Activated naive CD4-positive, alpha-beta T cell treated with anti-CD3 and anti-CD28 coated beads, Interleukin-2, amount 50 U/mL, for 72 hours (primary cell): ENCODE results near the gene DRGX. TPM values are rescaled to one million over a fixed set of nuclear protein-coding genes. Genes with fewer than 3 reads are reported as not detected.
A peak's percentile ranks its signal among the peaks of the same experiment; 100 is the strongest.

Experiments used
- ATAC-seq, 2 donors: fragments of 150-1000 bp; cut with Tn5 transposase; 2 replicates each; pipeline ENCODE4 v1.10.0; 2021; ENCODE audit warnings: mild to moderate bottlenecking in 2 of 2, moderate library complexity in 2 of 2
- DNase-seq, 2 donors: peaks; one replicate each; pipeline ENCODE4 v3.0.0; 2021 to 2022; ENCODE audit warnings: low spot score in 2 of 2
- H3K27ac Mint-ChIP-seq, 2 donors: one replicate each; pipeline ENCODE4 v1.8.0; 2022; ENCODE audit warnings: mild to moderate bottlenecking in 2 of 2, mixed read lengths in 2 of 2
- H3K36me3 Mint-ChIP-seq, 2 donors: one replicate each; pipeline ENCODE4 v1.8.0; 2022; ENCODE audit warnings: mixed read lengths in 2 of 2
- H3K9me3 Mint-ChIP-seq, 2 donors: one replicate each; pipeline ENCODE4 v1.8.0; 2022; ENCODE audit warnings: mixed read lengths in 2 of 2
- total RNA-seq, 2 donors: library from RNA; stranded (reverse); gene quantifications; one replicate each; pipeline ENCODE4 v1.2.3, GENCODE V29; 2022

The DRGX gene
- total RNA-seq, 2 donors from 2014 or later = not detected

- H3K9me3 Mint-ChIP-seq = peaks cover 4% of the 10 kb centered on the region in 2 donors
- no peak for ATAC-seq
- no peak overlapping the region for H3K27ac Mint-ChIP-seq
- no peak for DNase-seq
- H3K36me3 Mint-ChIP-seq = no peaks in the 10 kb centered on the region
Observed at GRCh38 chr10:49359349-49360270, 36.3 kb downstream of the DRGX start.

- Mint-ChIP-seq H3K36me3 (no peaks in the 10 kb centered on the region), H3K27ac (no peak overlapping the region), H3K9me3 (peaks cover 4% of the 10 kb centered on the region in 2 donors)
- ATAC-seq = no peak
- no peak for DNase-seq
Observed at GRCh38 chr10:49357910-49358309, 38.0 kb downstream of the DRGX start.

GRCh38 chr10:49356944-49357343, 38.9 kb downstream of the DRGX start:
- no peak for DNase-seq
- H3K27ac Mint-ChIP-seq = no peak overlapping the region
- peaks cover 4% of the 10 kb centered on the region in 2 donors for H3K9me3 Mint-ChIP-seq
- no peaks in the 10 kb centered on the region for H3K36me3 Mint-ChIP-seq
- ATAC-seq = peak; percentile 36 to 68

- H3K9me3 Mint-ChIP-seq = peaks cover 4% of the 10 kb centered on the region in 2 donors
- ATAC-seq (no peak), DNase-seq (no peak)
- no peak overlapping the region for H3K27ac Mint-ChIP-seq
- H3K36me3 Mint-ChIP-seq = no peaks in the 10 kb centered on the region
Observed at GRCh38 chr10:49356181-49356580, 39.7 kb downstream of the DRGX start.

GRCh38 chr10:49355221-49355620, 40.7 kb downstream of the DRGX start:
- no peak for ATAC-seq

GRCh38 chr10:49354593-49354992, 41.3 kb downstream of the DRGX start:
- DNase-seq = no peak
- H3K9me3 Mint-ChIP-seq = peaks cover 4% of the 10 kb centered on the region in 2 donors
- H3K36me3 Mint-ChIP-seq = peaks cover 0 to 5% of the 10 kb centered on the region in 2 donors
- no peak overlapping the region for H3K27ac Mint-ChIP-seq
- no peak for ATAC-seq

More at GRCh38 chr10:49355221-49355620, 40.7 kb downstream of the DRGX start:
- Mint-ChIP-seq H3K36me3 (peaks cover 0 to under 1% of the 10 kb centered on the region in 2 donors), H3K9me3 (peaks cover 4% of the 10 kb centered on the region in 2 donors), H3K27ac (no peak overlapping the region)
- no peak for DNase-seq

GRCh38 chr10:49353895-49354566, 41.9 kb downstream of the DRGX start:
- H3K27ac Mint-ChIP-seq = no peak overlapping the region
- H3K36me3 Mint-ChIP-seq = peaks cover 0 to 5% of the 10 kb centered on the region in 2 donors
- no peak for DNase-seq
- ATAC-seq = no peak
- H3K9me3 Mint-ChIP-seq = peaks cover 4 to 9% of the 10 kb centered on the region in 2 donors

GRCh38 chr10:49353026-49353894, 42.6 kb downstream of the DRGX start:
- no peak overlapping the region for H3K27ac Mint-ChIP-seq
- peaks cover 6 to 11% of the 10 kb centered on the region in 2 donors for H3K9me3 Mint-ChIP-seq
- ATAC-seq = no peak
- no peak for DNase-seq
- H3K36me3 Mint-ChIP-seq = peaks cover 0 to 5% of the 10 kb centered on the region in 2 donors

- Mint-ChIP-seq H3K27ac (no peak overlapping the region), H3K36me3 (peaks cover 0 to 5% of the 10 kb centered on the region in 2 donors), H3K9me3 (peaks cover 6 to 11% of the 10 kb centered on the region in 2 donors)
- DNase-seq (no peak), ATAC-seq (no peak)
Observed at GRCh38 chr10:49352323-49352722, 43.6 kb downstream of the DRGX start.

GRCh38 chr10:49351669-49352068, 44.2 kb downstream of the DRGX start:
- Mint-ChIP-seq H3K27ac (no peak overlapping the region), H3K36me3 (peaks cover 0 to 5% of the 10 kb centered on the region in 2 donors), H3K9me3 (peaks cover 3 to 8% of the 10 kb centered on the region in 2 donors)
- no peak for ATAC-seq
- DNase-seq = no peak

- H3K9me3 Mint-ChIP-seq = peaks cover 3 to 7% of the 10 kb centered on the region in 2 donors
- no peak overlapping the region for H3K27ac Mint-ChIP-seq
- H3K36me3 Mint-ChIP-seq = peaks cover 0 to 5% of the 10 kb centered on the region in 2 donors
- DNase-seq = no peak
- ATAC-seq = no peak
Observed at GRCh38 chr10:49350846-49351532, 44.9 kb downstream of the DRGX start.

GRCh38 chr10:49350138-49350537, 45.8 kb downstream of the DRGX start:
- no peak overlapping the region for H3K27ac Mint-ChIP-seq
- no peak for DNase-seq
- H3K9me3 Mint-ChIP-seq = peaks cover 3 to 7% of the 10 kb centered on the region in 2 donors
- H3K36me3 Mint-ChIP-seq = peaks cover 0 to 5% of the 10 kb centered on the region in 2 donors
- ATAC-seq = no peak

- no peak for ATAC-seq
- peaks cover 3 to 7% of the 10 kb centered on the region in 2 donors for H3K9me3 Mint-ChIP-seq
- peaks cover 0 to 5% of the 10 kb centered on the region in 2 donors for H3K36me3 Mint-ChIP-seq
- H3K27ac Mint-ChIP-seq = no peak overlapping the region
- no peak for DNase-seq
Observed at GRCh38 chr10:49349390-49349789, 46.5 kb downstream of the DRGX start.

GRCh38 chr10:49348593-49348992, 47.3 kb downstream of the DRGX start:
- H3K9me3 Mint-ChIP-seq = peaks cover 3 to 7% of the 10 kb centered on the region in 2 donors
- H3K36me3 Mint-ChIP-seq = peaks cover 0 to 5% of the 10 kb centered on the region in 2 donors
- H3K27ac Mint-ChIP-seq = peak overlapping the region in 1 of 2 donors; percentile 13
- ATAC-seq (no peak), DNase-seq (no peak)

GRCh38 chr10:49347827-49348226, 48.1 kb downstream of the DRGX start:
- DNase-seq (no peak), ATAC-seq (no peak)
- H3K9me3 Mint-ChIP-seq = peaks cover 3 to 7% of the 10 kb centered on the region in 2 donors
- H3K27ac Mint-ChIP-seq = no peak overlapping the region
- H3K36me3 Mint-ChIP-seq = peaks cover 0 to 5% of the 10 kb centered on the region in 2 donors

- Mint-ChIP-seq H3K36me3 (peaks cover 0 to 5% of the 10 kb centered on the region in 2 donors), H3K27ac (no peak overlapping the region), H3K9me3 (peaks cover 3 to 7% of the 10 kb centered on the region in 2 donors)
- DNase-seq (no peak), ATAC-seq (no peak)
Observed at GRCh38 chr10:49347342-49347741, 48.5 kb downstream of the DRGX start.
